Mucosa of rectum (tissue), 2 donors: Measurements from ENCODE around the gene C1QTNF12.

Experiments used
- H3K27ac ChIP-seq, 2 donors: one replicate each; pipeline ENCODE4 v1.7.0; 2013; ENCODE audit warnings: inconsistent platforms in 2 of 2, low read depth in 2 of 2, low read length in 2 of 2
- H3K27me3 ChIP-seq, 2 donors: one replicate each; pipeline ENCODE4 v1.7.0; 2013; ENCODE audit warnings: low read length in 2 of 2; ENCODE audit not compliant: control insufficient read depth in 2 of 2, insufficient read depth in 2 of 2
- H3K36me3 ChIP-seq, 2 donors: one replicate each; pipeline ENCODE4 v1.7.0; 2013; ENCODE audit warnings: low read length in 2 of 2; ENCODE audit not compliant: control insufficient read depth in 2 of 2, insufficient read depth in 2 of 2
- H3K4me1 ChIP-seq, 2 donors: one replicate each; pipeline ENCODE4 v1.7.0; 2013; ENCODE audit warnings: low read length in 2 of 2, mild to moderate bottlenecking in 1 of 2; ENCODE audit not compliant: control insufficient read depth in 2 of 2, insufficient read depth in 2 of 2
- H3K4me3 ChIP-seq, 2 donors: one replicate each; pipeline ENCODE4 v1.7.0; 2013; ENCODE audit warnings: low read length in 2 of 2
- H3K9ac ChIP-seq, 2 donors: one replicate each; pipeline ENCODE4 v1.7.0; 2013; ENCODE audit warnings: low read length in 2 of 2, low read depth in 1 of 2, mild to moderate bottlenecking in 1 of 2
- H3K9me3 ChIP-seq, 2 donors: one replicate each; pipeline ENCODE4 v1.7.0; 2013; ENCODE audit warnings: low read length in 2 of 2; ENCODE audit not compliant: control insufficient read depth in 2 of 2
- donor health status: healthy.
- donor health status: Normal muscosa, but diverticular disease.

C1QTNF12 gene

GRCh38 chr1:1229770-1230169 lies 16.8 kb downstream of the C1QTNF12 start:
- Histone ChIP-seq H3K36me3 (peaks cover 22 to 36% of the 10 kb centered on the region in 2 donors), H3K9ac (no peak overlapping the region), H3K4me1 (peaks cover 21 to 25% of the 10 kb centered on the region in 2 donors), H3K27ac (no peak overlapping the region), H3K27me3 (no peaks in the 10 kb centered on the region), H3K9me3 (no peaks in the 10 kb centered on the region), H3K4me3 (peak overlapping the region in 1 of 2 donors; percentile 4)

GRCh38 chr1:1228596-1229321 lies 17.8 kb downstream of the C1QTNF12 start:
- Histone ChIP-seq H3K36me3 (peaks cover 22 to 36% of the 10 kb centered on the region in 2 donors), H3K4me1 (peaks cover 21 to 25% of the 10 kb centered on the region in 2 donors), H3K27ac (no peak overlapping the region), H3K9me3 (no peaks in the 10 kb centered on the region), H3K9ac (no peak overlapping the region), H3K4me3 (no peak overlapping the region), H3K27me3 (no peaks in the 10 kb centered on the region)

GRCh38 chr1:1228187-1228586 lies 18.3 kb downstream of the C1QTNF12 start:
- no peak overlapping the region for H3K4me3 ChIP-seq
- peaks cover 26 to 39% of the 10 kb centered on the region in 2 donors for H3K36me3 ChIP-seq
- H3K27ac ChIP-seq, result no peak overlapping the region
- peaks cover 21 to 25% of the 10 kb centered on the region in 2 donors for H3K4me1 ChIP-seq
- H3K9me3 ChIP-seq, result no peaks in the 10 kb centered on the region
- no peaks in the 10 kb centered on the region for H3K27me3 ChIP-seq
- H3K9ac ChIP-seq, result no peak overlapping the region

GRCh38 chr1:1227386-1227785 lies 19.1 kb downstream of the C1QTNF12 start:
- Histone ChIP-seq H3K9me3 (no peaks in the 10 kb centered on the region), H3K9ac (no peak overlapping the region), H3K4me3 (no peak overlapping the region), H3K4me1 (peaks cover 15 to 17% of the 10 kb centered on the region in 2 donors), H3K27me3 (no peaks in the 10 kb centered on the region), H3K36me3 (peaks cover 34 to 47% of the 10 kb centered on the region in 2 donors), H3K27ac (no peak overlapping the region)

GRCh38 chr1:1226566-1227362 lies 19.8 kb downstream of the C1QTNF12 start:
- peaks cover 38 to 49% of the 10 kb centered on the region in 2 donors for H3K36me3 ChIP-seq
- no peaks in the 10 kb centered on the region for H3K9me3 ChIP-seq
- H3K4me1 ChIP-seq, result peaks cover 14 to 17% of the 10 kb centered on the region in 2 donors
- H3K9ac ChIP-seq, result no peak overlapping the region
- H3K27ac ChIP-seq, result no peak overlapping the region
- no peaks in the 10 kb centered on the region for H3K27me3 ChIP-seq
- H3K4me3 ChIP-seq, result no peak overlapping the region

- no peaks in the 10 kb centered on the region for H3K27me3 ChIP-seq
- no peak overlapping the region for H3K9ac ChIP-seq
- H3K9me3 ChIP-seq, result no peaks in the 10 kb centered on the region
- no peak overlapping the region for H3K27ac ChIP-seq
- no peak overlapping the region for H3K4me3 ChIP-seq
- peaks cover 14 to 15% of the 10 kb centered on the region in 2 donors for H3K4me1 ChIP-seq
- peaks cover 44 to 52% of the 10 kb centered on the region in 2 donors for H3K36me3 ChIP-seq
Observed at GRCh38 chr1:1225913-1226312, 20.6 kb downstream of the C1QTNF12 start.

GRCh38 chr1:1225238-1225845 lies 21.2 kb downstream of the C1QTNF12 start:
- no peak overlapping the region for H3K4me3 ChIP-seq
- no peaks in the 10 kb centered on the region for H3K9me3 ChIP-seq

GRCh38 chr1:1223891-1224290 lies 22.6 kb downstream of the C1QTNF12 start:
- Histone ChIP-seq H3K36me3 (peaks cover 56 to 63% of the 10 kb centered on the region in 2 donors), H3K27ac (no peak overlapping the region), H3K9ac (no peak overlapping the region), H3K9me3 (no peaks in the 10 kb centered on the region), H3K4me3 (no peak overlapping the region), H3K27me3 (no peaks in the 10 kb centered on the region), H3K4me1 (no peaks in the 10 kb centered on the region)

More at GRCh38 chr1:1225238-1225845, 21.2 kb downstream of the C1QTNF12 start:
- Histone ChIP-seq H3K27me3 (no peaks in the 10 kb centered on the region), H3K4me1 (peaks cover 9 to 11% of the 10 kb centered on the region in 2 donors), H3K36me3 (peaks cover 50 to 58% of the 10 kb centered on the region in 2 donors), H3K27ac (no peak overlapping the region), H3K9ac (no peak overlapping the region)

- Histone ChIP-seq H3K9ac (no peak overlapping the region), H3K27ac (no peak overlapping the region), H3K27me3 (no peaks in the 10 kb centered on the region), H3K36me3 (peaks cover 56 to 63% of the 10 kb centered on the region in 2 donors), H3K4me1 (no peaks in the 10 kb centered on the region), H3K4me3 (no peak overlapping the region), H3K9me3 (no peaks in the 10 kb centered on the region)
Observed at GRCh38 chr1:1223321-1223720, 23.2 kb downstream of the C1QTNF12 start.
